ENCODE measurements around the gene CDC42EP2. TPM values are rescaled to one million over a fixed set of nuclear protein-coding genes. Genes with fewer than 3 reads are reported as not detected.

CDC42EP2 gene
- total and polyA plus RNA-seq, 2 of the 13 experiments (the other 11 are each of a cell fraction or from before 2014, with no cell fraction given): 2.3 to 7.1 TPM

DNA sequence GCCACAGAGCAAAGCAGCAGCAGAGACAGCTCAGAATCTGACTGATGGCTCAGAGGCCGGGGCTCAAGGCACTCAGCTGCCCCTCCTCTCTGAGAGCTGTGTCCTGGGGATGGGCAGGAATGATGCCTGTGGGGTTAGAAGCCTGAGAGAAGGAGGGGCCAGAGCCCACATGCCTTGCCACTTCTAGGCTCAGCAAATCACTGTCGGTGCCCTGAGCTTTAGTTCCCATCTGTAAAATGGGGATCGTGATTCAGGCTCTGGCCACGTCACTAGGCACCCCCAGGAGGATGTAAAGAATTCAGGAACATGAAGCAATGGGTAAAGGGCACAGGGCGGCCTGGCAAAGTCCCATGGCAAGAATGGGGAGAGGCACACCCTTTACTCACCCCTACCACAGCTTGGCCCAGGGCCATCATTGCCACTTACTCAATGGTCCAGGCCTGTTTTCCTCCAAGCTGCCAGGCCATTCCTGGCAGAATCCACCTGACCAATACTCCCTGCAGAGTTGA, 3.4 kb upstream of the CDC42EP2 start:
- no peak overlapping the region for H3K9ac ChIP-seq (ENCODE audit: insufficient read depth, low read depth, low read length)
- CTCF ChIA-PET (ENCODE audit: low intra/inter-chr PET ratio, low total read pairs): no interaction called here
- H3K4me3 ChIP-seq (replicated peaks in 1 of 3; ENCODE audit: insufficient read depth in 1 of 3, low read depth in 2 of 3, low read length in 3 of 3): no peak overlapping the region
- POLR2A ChIA-PET: interaction anchor here (0.9 to 2.9 kb wide), 6 partner anchors 9 to 36 kb away, joined by 3 to 23 read pairs (median 4); partner anchors contain the start of gene DPF2
- FAIRE-seq: no peak
- peaks cover 10% of the 10 kb centered on the region for H3K79me2 ChIP-seq (ENCODE audit: insufficient read depth, low read length)
- H3K36me3 ChIP-seq (replicated peaks in 1 of 2; ENCODE audit: control insufficient read depth in 1 of 2, insufficient read depth in 2 of 2, low read length in 2 of 2): no peaks in the 10 kb centered on the region
- H2AFZ ChIP-seq (ENCODE audit: low read length): no peak overlapping the region
- in situ Hi-C loops (cut with HindIII; ENCODE audit: extremely low pct_ligation_motif_present, low pct_unique_long_range_greater_than_20kb): no loop called here
- H4K20me1 ChIP-seq (ENCODE audit: insufficient read depth, low read length): peaks cover 6% of the 10 kb centered on the region; the same call in 1 of the 2 replicates
- WGBS (ENCODE audit: low lambda C conversion rate): 80% methylated on average over 5 of the region's 5 CpGs
- BruUV-seq (replicated peaks): no TSS peak
- intact Hi-C loops (cut with micrococcal nuclease; ENCODE audit: unreplicated experiment): no loop called here
- DNase-seq (ENCODE audit: low spot score): no peak
- no peaks in the 10 kb centered on the region for H3K27me3 ChIP-seq (ENCODE audit: control insufficient read depth in 1 of 2, insufficient read depth in 2 of 2, low read length in 2 of 2)
- no peak for ATAC-seq
- TF ChIP-seq ZNF629 (CRISPR knock-in tag; conservative IDR thresholded peaks at IDR 0.05) (peak; percentile 61), RBM22 (optimal IDR thresholded peaks at IDR 0.05; ENCODE audit: low read length) (no peak)
- peaks cover 72% of the 10 kb centered on the region for H3K4me1 ChIP-seq (ENCODE audit: insufficient read depth, low read length)
- H3K4me2 ChIP-seq (ENCODE audit: low read depth, low read length): no peak overlapping the region
- H3K27ac ChIP-seq (ENCODE audit: extremely low read length, insufficient read depth, low read length): no peak overlapping the region
- no peaks in the 10 kb centered on the region for H3K9me3 ChIP-seq (ENCODE audit: low read length)

DNA sequence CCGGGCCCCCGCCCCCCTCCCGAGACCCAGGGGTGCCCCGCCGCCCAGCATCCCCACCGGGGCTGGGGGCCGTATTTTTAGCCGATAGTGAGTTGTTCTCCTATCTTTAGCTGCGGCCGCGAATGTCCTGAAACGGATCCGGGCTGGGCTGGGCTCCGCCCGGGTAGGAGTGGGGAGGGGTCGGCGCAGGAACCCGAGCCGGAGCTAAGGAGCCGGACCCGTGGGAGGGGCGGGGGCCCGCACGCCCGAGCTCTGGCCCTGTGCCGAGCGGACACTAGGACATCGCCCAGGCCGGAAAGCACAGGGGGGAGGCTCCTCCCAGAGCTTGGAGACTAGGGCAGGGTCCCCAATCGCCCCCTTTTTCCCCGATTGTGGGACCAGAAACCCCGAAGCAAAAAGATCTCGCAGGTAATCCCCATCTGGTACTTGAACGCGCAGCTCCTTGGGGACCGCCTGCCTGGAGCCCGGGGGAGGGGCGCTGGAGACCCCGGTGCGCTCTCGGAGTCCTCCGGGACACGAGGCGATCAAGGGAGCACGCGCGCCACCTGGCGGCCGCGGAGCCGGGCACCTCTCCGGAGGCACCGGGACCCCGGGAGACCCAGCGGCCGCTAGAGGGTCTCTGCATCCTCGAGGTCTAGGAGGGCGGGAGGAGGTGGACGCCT, 669 bp downstream of the CDC42EP2 start:
- Histone ChIP-seq H3K4me2 (ENCODE audit: low read depth, low read length) (peak overlapping the region; percentile 88), H3K36me3 (replicated peaks in 1 of 2; ENCODE audit: control insufficient read depth in 1 of 2, insufficient read depth in 2 of 2, low read length in 2 of 2) (0 out of 5 replicates have a peak, but pooled peaks cover 0 to 3% of the 10 kb centered on the region in 2 experiments), H3K4me1 (ENCODE audit: insufficient read depth, low read length) (peaks cover 59% of the 10 kb centered on the region), H3K27ac (ENCODE audit: extremely low read length, insufficient read depth, low read length) (peak overlapping the region; percentile 77), H3K9ac (ENCODE audit: insufficient read depth, low read depth, low read length) (peak overlapping the region; percentile 75), H3K9me3 (ENCODE audit: low read length) (no peaks in the 10 kb centered on the region), H3K79me2 (ENCODE audit: insufficient read depth, low read length) (peaks cover 33% of the 10 kb centered on the region), H4K20me1 (ENCODE audit: insufficient read depth, low read length) (peaks cover 20% of the 10 kb centered on the region; the same call in 1 of the 2 replicates), H2AFZ (ENCODE audit: low read length) (no peak overlapping the region), H3K4me3 (replicated peaks in 1 of 3; ENCODE audit: insufficient read depth in 1 of 3, low read depth in 2 of 3, low read length in 3 of 3) (peak overlapping the region; percentile 88 to 100 (median 95)), H3K27me3 (ENCODE audit: control insufficient read depth in 1 of 2, insufficient read depth in 2 of 2, low read length in 2 of 2) (no peaks in the 10 kb centered on the region)
- 2% methylated on average over 13 of the region's 59 CpGs for WGBS (ENCODE audit: low lambda C conversion rate)
- CTCF ChIA-PET (ENCODE audit: low intra/inter-chr PET ratio, low total read pairs): interaction anchor here (0.7 to 4.6 kb wide), 7 partner anchors 9 to 110 kb away, joined by 3 to 139 read pairs (median 7); no protein-coding TSS in a partner anchor
- POLR2A ChIA-PET: interaction anchor here (0.6 to 5.5 kb wide), 21 partner anchors 7 to 185 kb away, joined by 3 to 114 read pairs (median 7); partner anchors contain the start of genes DPF2, NEAT1 and POLA2
- ATAC-seq (peak; percentile 73), FAIRE-seq (no peak), DNase-seq (ENCODE audit: low spot score) (peak; percentile 68)
- in situ Hi-C loops (cut with HindIII; ENCODE audit: extremely low pct_ligation_motif_present, low pct_unique_long_range_greater_than_20kb) (loop anchor here (5.0 kb wide), 1 partner anchor 38 kb away; no protein-coding TSS in a partner anchor), intact Hi-C loops (cut with micrococcal nuclease; ENCODE audit: unreplicated experiment) (loop anchor here (1.0 kb wide), 2 partner anchors 15 to 40 kb away; no protein-coding TSS in a partner anchor)
- BruUV-seq (replicated peaks): TSS peak; percentile 52
- TF ChIP-seq HNRNPL (IDR thresholded peaks at IDR 0.05; ENCODE audit: low read depth, low read length) (no peak), ZBTB7B (CRISPR knock-in tag; IDR thresholded peaks at IDR 0.05) (peak; percentile 96), SMARCE1 (IDR thresholded peaks at IDR 0.05; ENCODE audit: borderline replicate concordance) (no peak), CBX5 (CRISPR knock-in tag; IDR thresholded peaks at IDR 0.05; ENCODE audit: borderline replicate concordance) (no peak), ZNF274 (CRISPR knock-in tag; IDR thresholded peaks at IDR 0.05) (no peak; the same call in 1 of the 2 replicates), MAF1 (CRISPR knock-in tag; IDR thresholded peaks at IDR 0.05; ENCODE audit: borderline replicate concordance) (no peak), ZNF12 (CRISPR knock-in tag; IDR thresholded peaks at IDR 0.05) (no peak)
- TF ChIP-seq, protein P1, sequence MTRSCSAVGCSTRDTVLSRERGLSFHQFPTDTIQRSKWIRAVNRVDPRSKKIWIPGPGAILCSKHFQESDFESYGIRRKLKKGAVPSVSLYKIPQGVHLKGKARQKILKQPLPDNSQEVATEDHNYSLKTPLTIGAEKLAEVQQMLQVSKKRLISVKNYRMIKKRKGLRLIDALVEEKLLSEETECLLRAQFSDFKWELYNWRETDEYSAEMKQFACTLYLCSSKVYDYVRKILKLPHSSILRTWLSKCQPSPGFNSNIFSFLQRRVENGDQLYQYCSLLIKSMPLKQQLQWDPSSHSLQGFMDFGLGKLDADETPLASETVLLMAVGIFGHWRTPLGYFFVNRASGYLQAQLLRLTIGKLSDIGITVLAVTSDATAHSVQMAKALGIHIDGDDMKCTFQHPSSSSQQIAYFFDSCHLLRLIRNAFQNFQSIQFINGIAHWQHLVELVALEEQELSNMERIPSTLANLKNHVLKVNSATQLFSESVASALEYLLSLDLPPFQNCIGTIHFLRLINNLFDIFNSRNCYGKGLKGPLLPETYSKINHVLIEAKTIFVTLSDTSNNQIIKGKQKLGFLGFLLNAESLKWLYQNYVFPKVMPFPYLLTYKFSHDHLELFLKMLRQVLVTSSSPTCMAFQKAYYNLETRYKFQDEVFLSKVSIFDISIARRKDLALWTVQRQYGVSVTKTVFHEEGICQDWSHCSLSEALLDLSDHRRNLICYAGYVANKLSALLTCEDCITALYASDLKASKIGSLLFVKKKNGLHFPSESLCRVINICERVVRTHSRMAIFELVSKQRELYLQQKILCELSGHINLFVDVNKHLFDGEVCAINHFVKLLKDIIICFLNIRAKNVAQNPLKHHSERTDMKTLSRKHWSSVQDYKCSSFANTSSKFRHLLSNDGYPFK (CRISPR knock-in tag; IDR thresholded peaks at IDR 0.05; ENCODE audit: borderline replicate concordance): no peak
- TF ChIP-seq, protein P2, sequence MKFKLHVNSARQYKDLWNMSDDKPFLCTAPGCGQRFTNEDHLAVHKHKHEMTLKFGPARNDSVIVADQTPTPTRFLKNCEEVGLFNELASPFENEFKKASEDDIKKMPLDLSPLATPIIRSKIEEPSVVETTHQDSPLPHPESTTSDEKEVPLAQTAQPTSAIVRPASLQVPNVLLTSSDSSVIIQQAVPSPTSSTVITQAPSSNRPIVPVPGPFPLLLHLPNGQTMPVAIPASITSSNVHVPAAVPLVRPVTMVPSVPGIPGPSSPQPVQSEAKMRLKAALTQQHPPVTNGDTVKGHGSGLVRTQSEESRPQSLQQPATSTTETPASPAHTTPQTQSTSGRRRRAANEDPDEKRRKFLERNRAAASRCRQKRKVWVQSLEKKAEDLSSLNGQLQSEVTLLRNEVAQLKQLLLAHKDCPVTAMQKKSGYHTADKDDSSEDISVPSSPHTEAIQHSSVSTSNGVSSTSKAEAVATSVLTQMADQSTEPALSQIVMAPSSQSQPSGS (CRISPR knock-in tag; IDR thresholded peaks at IDR 0.05): no peak
- TF ChIP-seq, protein P3, sequence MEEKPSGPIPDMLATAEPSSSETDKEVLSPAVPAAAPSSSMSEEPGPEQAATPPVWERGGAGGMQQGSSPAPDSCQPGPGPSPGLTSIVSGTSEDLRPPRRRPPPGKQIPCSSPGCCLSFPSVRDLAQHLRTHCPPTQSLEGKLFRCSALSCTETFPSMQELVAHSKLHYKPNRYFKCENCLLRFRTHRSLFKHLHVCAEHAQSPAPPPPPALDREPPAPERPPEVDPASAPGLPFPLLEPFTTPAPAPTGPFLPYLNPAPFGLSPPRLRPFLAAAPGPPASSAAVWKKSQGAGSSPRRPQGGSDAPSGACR (CRISPR knock-in tag; IDR thresholded peaks at IDR 0.05): peak; percentile 63; the same call in 1 of the 2 replicates
